Endothelial cell of umbilical vein (primary cell): Measurements from ENCODE around the gene SLC4A2.

Experiments
- CTCF ChIP-seq, 2 donors: IDR thresholded peaks; 1 replicate in 1 of 2; 2 replicates in 1 of 2; pipeline ENCODE4 v1.5.1; 2011; ENCODE audit warnings: low read length in 2 of 2, mild to moderate bottlenecking in 2 of 2, moderate library complexity in 2 of 2, control low read depth in 1 of 2, inconsistent platforms in 1 of 2, low read depth in 1 of 2; ENCODE audit not compliant: insufficient read depth in 1 of 2; ENCODE audit errors: extremely low read depth in 1 of 2
- EZH2 ChIP-seq: IDR thresholded peaks from 2 replicates; pipeline ENCODE4 v1.6.1; 2012; ENCODE audit warnings: borderline replicate concordance, low read depth, mild to moderate bottlenecking, moderate library complexity, low read length, inconsistent platforms; ENCODE audit not compliant: severe bottlenecking
- FOS ChIP-seq: IDR thresholded peaks from 2 replicates; pipeline ENCODE4 v1.6.1; 2011; ENCODE audit warnings: mild to moderate bottlenecking, low read length, moderate library complexity, borderline replicate concordance; ENCODE audit not compliant: insufficient read depth
- JUN ChIP-seq: IDR thresholded peaks from 2 replicates; pipeline ENCODE4 v1.6.1; 2011; ENCODE audit warnings: borderline replicate concordance, low read depth; ENCODE audit not compliant: insufficient read length, insufficient read depth
- MAX ChIP-seq: IDR thresholded peaks from 2 replicates; pipeline ENCODE4 v1.6.1; 2011; ENCODE audit not compliant: insufficient read depth, insufficient read length
- MYC ChIP-seq: IDR thresholded peaks from one replicate; pipeline ENCODE4 v1.6.1; 2011; ENCODE audit warnings: mild to moderate bottlenecking, low read depth, low read length
- POLR2A ChIP-seq: IDR thresholded peaks from 2 replicates; pipeline ENCODE4 v1.6.1; 2012; ENCODE audit warnings: low read depth, mild to moderate bottlenecking, control low read depth, low read length
- POLR2AphosphoS5 ChIP-seq: IDR thresholded peaks from 2 replicates; pipeline ENCODE4 v1.6.1; 2012; ENCODE audit warnings: low read depth, mild to moderate bottlenecking, control low read depth, low read length, moderate library complexity; ENCODE audit not compliant: insufficient read depth

- TF ChIP-seq POLR2A (peak; percentile 15), EZH2 (no peak), CTCF (IDR thresholded peaks at IDR 0.05; ENCODE audit: extremely low read depth in 1 of 2, insufficient read depth in 1 of 2, low read depth in 1 of 2, low read length in 2 of 2) (no peak), MAX (no peak), FOS (peak; percentile 94), MYC (no peak), POLR2AphosphoS5 (peak; percentile 79), JUN (peak; percentile 82)
Observed at GRCh38 chr7:151038951-151039849, 20.2 kb upstream of the SLC4A2 start.
